ENCODE measurements around the gene GATA2.

- no peak for TF ChIP-seq CTCF (IDR thresholded peaks at IDR 0.05)
- no peak for TF ChIP-seq POLR2A (IDR thresholded peaks at IDR 0.05)
- TF ChIP-seq EP300 (IDR thresholded peaks at IDR 0.05), result no peak
These were observed 48.2 kb upstream of the GATA2 start for GRCh38 chr3:128541246-128541645.

Data from tibial nerve (tissue), 4 donors.